VCaP (cell line): ENCODE results near the gene CEP295NL.
"Not testable (repeated sequence)": the region's sequence is repeated elsewhere in the genome, so short reads cannot be mapped to it uniquely, and the experiment has no call there.

Experiments
- H3K27ac ChIP-seq: fragments of 450-650 bp; 2 replicates; pipeline ENCODE4 v1.5.1; 2017
- CTCF ChIP-seq: fragments of 450-650 bp; conservative IDR thresholded peaks from 2 replicates; pipeline ENCODE4 v1.5.1; 2017; ENCODE audit warnings: mild to moderate bottlenecking, moderate library complexity

CEP295NL gene

GRCh38 chr17:78883089-78883532, 19.9 kb downstream of the CEP295NL start:
- TF ChIP-seq CTCF, result no peak
- no peak overlapping the region for H3K27ac ChIP-seq

- no peak overlapping the region for H3K27ac ChIP-seq
- no peak for TF ChIP-seq CTCF
Observed at GRCh38 chr17:78882540-78883088, 20.4 kb downstream of the CEP295NL start.

GRCh38 chr17:78879635-78880186, 23.3 kb downstream of the CEP295NL start:
- no peak overlapping the region for H3K27ac ChIP-seq
- no peak for TF ChIP-seq CTCF

GRCh38 chr17:78878871-78879527, 24.0 kb downstream of the CEP295NL start:
- H3K27ac ChIP-seq, result no peak overlapping the region

GRCh38 chr17:78878261-78878660, 24.7 kb downstream of the CEP295NL start:
- no peak overlapping the region for H3K27ac ChIP-seq
- TF ChIP-seq CTCF, result no peak

More at GRCh38 chr17:78878871-78879527, 24.0 kb downstream of the CEP295NL start:
- TF ChIP-seq CTCF, result no peak

- not testable (repeated sequence) for H3K27ac ChIP-seq
Observed at GRCh38 chr17:78876954-78877517, 26.0 kb downstream of the CEP295NL start.

GRCh38 chr17:78876094-78876597, 26.9 kb downstream of the CEP295NL start:
- H3K27ac ChIP-seq, result no peak overlapping the region
- no peak for TF ChIP-seq CTCF
